Measurements from ENCODE around the gene EGFL8.
"Not testable (repeated sequence)": the region's sequence is repeated elsewhere in the genome, so short reads cannot be mapped to it uniquely, and the experiment has no call there.

The EGFL8 gene

DNA sequence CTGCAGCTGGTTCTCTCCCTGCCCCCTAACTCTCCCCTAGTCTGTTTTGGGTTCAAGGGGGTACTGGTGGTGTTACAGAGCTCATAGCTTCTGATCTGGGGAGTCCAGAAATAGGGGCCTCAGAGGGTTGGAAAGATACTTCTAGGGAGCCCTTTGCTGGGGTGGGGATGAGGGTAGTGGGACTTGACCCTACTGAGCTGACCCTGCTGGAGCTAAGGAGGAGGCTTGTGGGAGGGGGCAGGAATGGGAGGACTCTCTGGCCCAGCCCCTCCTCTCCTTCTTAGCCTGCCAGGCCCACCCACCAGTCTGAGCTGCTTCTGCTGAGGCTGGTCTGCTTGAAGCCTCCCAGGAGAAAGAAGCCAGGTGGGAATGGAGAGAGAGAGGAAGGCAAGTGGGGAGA is at the start of gene EGFL8:
Gene EGFL8 (plus strand): TSS at position 301 of the 400 bp plus-strand sequence. CDS start 1,571 bp downstream, outside the sequence.
- no peak for DNase-seq

DNA sequence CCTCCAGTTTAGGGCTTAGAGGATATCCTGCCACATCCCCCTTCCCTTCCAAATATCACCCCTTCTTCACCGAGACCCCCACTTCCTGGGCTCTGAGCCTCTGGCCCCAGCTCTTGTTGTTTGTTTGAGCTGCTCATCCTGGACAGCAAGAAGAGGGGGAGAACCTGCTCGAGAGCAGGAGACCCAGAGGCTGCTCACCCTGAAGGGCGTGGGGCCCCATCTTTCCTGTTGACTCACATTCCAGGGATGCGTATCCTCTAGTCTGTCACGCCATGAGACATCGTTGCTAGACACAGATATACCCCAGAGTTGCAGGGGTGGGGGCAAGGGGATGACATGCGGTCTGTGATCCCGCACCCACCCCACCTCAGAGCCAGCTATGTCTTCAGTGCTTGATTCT is 49.6 kb upstream of the EGFL8 start:
- DNase-seq = no peak

DNA sequence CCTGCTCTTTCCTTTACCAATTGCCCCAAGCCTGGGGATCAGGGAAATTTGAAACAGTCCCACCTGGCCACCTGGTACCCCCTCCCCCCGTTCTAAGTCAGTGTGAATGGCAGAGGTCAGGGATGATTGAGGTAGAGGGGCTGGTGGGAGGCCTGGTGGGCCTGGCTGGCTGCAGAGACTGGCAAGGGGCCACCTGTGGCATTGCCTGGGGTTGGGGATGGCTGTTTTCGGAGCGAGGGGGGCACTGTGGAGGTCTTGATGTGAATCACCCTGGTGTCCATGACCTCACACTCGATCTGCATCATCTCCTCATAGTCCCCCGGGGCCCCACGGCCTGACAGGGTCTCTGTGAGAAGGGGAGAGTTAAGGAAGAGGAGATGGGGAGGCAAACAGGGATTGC is 48.8 kb upstream of the EGFL8 start:
- DNase-seq = no peak

DNA sequence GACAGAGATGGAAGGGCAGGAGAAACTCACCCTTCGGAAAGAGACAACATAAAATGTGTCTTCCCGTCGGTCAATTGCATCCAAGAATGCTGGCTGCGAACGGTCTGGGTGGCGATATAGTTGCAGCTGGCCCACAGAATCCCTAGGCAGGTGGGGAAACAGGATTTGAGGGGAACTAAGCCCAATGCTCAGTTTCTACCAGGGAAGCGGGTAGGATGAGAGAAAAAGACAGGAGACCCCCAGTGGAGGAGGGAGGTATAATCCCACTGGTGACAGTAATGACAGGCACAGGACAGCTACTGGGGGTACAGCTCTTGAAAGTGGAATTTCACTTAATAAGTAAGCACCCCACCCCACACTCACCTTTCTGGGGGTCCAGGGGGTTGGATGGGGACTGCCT is 47.7 kb upstream of the EGFL8 start:
- DNase-seq = no peak

DNA sequence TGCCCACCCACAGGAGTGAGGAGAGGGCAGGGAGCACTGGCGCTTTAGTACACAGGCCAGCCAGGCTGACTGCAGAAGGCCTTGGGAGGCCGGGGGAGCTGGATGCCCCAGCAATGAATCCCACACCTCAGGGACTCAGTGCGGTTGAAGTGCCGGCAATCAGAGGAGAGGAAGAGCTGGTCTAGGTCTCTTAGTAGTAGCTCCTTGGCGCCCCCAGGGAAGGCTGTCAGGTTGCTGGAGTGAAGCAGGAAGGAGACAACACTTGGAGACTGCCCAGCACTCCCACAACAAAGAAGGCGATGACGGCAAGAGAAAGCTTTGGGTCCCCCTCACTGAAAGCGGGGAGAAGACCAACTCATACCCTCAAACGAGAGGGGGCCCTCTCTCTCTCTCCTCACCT is 46.9 kb upstream of the EGFL8 start:
- no peak for DNase-seq

DNA sequence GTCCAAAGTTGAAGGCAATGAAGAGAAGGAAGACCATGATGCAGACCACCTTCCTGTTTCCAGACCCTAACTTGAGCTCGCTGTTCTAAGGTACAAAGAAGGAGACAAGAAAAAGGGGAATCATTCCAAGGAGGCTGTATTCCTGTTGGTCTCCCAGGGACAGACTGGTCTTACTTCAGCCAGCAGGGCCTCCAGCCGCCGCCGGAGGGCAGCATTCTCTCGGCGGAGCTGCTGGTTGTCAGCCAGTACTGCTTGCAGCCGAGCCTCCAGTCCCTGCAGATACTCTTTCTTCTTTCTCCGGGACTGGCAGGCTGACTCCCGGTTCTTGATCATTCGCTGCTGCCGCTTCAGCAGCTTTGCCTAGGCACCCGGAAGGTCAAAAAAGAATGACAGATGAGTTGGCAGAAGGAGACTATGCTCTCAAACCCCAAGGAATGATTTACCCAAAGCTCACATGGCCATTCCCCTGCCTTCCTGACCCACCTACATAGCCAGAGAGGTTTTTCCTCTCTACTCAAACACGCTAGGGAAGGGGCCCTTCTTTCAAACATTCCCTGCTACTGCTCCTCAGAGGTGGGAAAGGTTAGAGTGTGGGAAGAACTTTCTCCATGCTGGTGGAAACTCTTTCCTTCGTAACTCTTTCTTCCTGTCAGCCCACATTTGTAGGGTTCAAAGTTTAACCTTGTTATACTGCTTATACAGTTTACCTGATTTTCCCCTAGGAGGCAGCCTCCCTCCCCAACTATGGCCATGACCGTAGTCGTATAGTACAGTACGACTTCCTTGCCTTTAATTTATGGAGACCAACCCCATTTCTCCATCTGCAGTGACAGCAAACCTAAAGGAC is 45.4 kb upstream of the EGFL8 start:
- DNase-seq = peak; percentile 40

DNA sequence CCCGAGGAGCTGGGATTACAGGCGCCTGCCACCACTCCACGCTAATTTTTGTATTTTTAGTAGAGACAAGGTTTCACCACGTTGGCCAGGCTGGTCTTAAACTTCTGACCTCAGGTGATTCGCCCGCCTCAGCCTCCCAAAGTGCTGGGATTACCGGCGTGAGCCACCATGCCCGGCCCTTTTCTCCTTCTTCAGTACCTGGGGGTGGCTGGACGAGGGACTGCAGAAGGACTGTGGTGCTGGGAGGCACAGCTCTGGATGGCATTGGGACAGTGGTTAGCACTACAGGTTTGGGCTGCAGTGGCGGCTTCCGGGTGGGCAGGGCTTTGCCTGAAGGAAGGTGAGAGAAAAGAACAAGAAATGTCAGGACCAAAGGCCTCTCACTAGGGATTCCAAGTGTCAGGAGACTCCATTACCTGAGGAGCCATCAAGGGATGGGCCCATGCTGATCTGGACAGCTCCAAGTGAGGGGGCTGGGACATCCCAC is 43.8 kb upstream of the EGFL8 start:
- no peak for DNase-seq

DNA sequence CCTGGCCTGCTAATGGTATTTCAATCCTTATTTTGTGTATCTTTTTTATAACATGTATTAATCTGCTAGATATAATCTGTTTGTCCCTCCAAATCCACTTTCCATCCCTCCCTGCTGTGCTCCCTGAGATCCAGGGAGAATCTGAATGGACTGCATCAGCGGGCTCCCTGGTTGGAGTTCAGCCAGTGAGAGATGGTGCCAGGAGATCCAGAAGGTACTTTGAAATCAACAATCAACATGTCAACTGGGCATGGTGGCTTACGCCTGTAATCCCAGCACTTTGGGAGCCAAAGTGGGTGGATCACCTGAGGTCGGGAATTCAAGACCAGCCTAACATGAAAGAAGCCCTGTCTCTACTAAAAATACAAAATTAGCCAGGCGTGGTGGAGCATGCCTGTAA is 40.7 kb upstream of the EGFL8 start:
- DNase-seq = no peak

DNA sequence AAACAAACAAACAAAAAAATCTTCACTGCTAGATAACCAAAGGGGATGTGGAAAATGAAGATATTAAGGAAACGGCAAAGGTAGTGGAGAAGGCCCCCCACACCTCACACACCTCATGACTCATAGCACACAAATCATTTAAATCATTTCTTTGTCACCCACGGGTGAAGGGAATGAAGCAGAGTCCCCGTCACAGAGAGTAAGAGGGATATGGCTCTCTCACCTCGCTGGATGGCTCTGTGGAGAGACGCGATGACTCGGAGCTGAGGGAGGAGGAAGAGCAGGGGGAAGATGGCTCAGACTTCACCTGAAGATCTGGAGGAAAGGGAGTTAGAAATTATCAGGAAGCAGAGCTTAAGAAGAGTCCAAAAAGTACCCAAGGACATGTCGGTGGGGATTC is 37.5 kb upstream of the EGFL8 start:
- no peak for DNase-seq

DNA sequence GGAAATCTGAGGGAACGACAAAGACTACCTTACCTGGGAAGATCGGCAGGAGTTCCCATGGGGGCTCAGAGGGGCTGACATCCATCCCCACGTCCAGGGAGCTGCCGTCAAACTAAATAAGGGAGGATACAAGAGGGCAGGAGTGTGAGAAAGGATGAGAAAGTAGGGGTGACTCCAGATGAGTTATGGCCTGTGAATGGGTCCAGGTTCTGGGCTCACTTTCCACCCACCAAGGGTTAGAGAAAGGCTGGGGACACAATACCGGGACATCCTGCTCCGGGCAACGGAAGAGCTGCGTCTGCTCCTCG is 37.0 kb upstream of the EGFL8 start:
- DNase-seq = no peak

DNA sequence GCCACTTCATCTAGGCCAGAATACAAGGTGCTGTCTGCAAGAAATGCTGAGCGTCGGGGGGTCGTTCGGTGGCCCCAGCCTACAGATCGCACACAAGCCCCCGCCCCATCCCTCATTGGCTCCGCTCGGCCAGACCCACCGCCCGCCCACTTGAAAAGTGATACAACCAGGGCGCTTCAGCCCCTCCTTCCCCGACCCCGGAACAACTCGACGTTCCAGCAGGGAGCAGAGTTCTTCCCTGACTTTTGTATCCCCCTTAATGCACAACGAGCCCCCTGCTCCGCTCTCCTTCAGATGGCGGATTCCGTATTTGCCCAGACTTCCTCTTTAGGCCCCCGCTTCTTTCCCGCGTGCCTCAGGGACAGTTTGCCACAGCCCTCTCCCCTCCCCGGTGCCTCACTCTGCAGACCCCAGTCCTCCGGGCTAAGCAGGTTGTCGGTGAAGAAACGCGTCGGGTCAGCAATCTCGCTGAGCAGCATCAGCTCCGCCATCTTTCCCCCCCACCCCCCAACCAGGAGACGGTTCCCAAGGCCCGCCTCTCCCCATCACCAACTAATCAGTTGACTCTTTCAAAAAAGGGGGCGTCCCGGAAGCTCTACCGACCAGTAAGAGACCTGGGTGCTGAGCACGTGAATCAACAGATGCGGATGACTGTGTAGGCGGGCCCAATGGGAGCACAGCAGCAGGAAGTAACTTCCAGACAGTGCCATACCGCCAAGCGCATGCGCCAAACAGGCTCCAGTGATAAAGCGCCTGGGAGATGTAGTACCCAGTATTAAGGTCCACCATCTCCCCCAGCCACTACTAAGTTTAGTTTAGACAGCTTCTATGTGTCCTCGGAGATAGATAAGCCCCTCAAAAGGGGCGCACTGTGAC is 36.4 kb upstream of the EGFL8 start, which contains the start of gene ATF6B:
Gene ATF6B (minus strand): TSS at position 530 of the 876 bp plus-strand sequence. CDS start 39 bp downstream, at position 491.
- peak; percentile 94 for DNase-seq

DNA sequence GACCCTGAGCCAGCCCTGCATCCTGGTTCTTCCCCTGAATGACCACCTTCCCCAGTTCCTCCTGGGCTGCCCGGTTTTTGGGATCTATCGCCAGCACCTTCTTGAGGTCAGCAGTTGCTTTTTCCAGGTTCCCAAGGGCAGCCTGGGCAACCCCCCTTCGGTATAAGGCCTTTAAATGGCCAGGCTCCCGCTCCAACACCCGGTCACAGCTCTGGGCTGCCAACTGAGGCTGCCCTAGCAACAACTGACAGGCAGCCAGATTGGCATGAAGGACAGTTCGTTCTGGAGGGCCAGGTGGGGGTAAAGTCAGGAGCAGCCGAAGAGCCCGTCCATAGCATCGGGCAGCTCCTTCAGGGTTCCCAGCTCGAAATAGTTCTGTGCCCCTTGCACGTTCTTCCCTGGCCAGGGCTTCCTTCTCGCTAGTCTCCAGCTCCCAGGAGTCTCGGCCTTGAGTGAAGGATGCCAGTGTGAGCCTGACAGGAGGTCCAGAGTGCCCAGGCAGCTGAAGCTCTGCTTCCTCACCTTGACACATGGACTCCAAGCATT is 35.6 kb upstream of the EGFL8 start:
- DNase-seq = no peak

DNA sequence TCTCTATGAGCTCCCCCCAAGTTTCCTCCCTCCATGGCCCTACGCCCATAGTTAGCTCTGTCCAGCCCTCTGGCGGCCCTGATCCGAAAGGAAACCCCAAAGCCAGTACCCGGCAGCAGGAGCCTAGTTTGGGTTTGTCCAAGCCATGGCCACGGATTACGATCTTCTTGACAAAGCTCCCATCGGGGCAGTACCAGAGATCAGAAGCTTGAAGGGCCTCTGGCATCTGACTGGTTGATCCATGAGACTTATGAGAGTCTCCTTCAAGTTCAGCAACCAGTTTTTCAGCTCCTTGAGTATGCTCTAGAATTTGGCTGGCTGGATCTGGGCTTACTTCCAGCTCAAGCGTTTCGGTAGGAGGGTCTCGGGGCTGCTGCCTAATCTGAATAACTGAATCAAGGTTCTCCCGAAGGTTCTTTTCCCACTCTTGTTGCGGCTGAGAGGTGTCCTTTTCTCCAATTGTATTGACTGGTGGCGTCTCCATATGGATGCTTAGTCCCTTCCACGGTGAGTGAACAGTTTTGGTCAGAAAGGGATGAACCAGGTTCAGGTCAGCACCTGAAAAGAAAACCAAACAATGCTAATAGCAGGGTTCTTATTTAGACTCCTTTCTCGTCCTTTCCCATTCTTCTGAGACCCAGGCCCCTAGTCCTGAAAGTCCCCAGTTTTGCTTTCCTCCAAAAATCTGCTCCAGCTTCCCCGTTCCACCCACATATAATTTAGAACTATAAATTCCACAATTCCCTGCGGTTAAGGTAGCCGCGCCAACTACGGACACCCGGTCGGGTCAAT is 34.9 kb upstream of the EGFL8 start:
- DNase-seq = no peak

DNA sequence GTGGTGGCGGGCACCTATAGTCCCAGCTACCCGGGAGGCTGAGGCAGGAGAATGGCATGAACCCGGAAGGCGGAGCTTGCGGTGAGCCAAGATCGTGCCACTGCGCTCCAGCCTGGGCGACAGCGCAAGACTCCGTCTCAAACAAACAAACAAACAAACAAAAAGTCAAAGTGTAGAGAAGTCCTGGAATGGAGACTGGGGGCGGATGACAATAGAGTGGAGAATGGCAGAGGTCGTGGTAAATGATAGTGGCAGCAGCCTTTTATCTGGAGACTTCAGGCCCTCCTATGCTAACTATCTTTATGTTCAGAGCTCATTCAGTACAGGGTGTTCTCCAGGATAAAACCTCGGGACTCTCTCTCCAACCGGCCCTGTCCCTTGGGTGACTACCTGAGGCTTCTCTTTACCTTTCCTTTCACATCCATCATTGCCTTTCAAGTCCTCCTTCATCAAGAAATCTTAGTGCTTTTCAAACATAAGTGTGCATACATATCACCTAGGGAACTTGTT is 32.9 kb upstream of the EGFL8 start:
- DNase-seq = no peak

DNA sequence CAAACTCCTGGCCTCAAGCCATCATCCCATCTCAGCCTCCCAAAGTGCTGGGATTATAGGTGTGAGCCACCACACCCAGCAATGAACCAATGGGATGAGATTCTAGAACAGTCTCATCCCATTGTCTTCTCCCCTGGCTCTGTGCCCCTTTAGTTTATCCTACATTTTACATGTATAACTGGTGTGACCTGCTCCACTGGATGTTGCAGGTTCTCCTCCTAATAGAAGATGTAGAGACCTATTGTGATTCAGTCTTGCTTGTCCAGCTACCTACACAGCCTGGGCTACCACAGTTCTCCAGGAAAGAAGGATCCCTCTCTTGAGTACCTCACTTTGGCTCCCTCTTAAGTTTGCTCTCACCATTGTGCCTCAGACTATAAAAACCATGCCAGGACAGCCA is 32.3 kb upstream of the EGFL8 start:
- DNase-seq = no peak

DNA sequence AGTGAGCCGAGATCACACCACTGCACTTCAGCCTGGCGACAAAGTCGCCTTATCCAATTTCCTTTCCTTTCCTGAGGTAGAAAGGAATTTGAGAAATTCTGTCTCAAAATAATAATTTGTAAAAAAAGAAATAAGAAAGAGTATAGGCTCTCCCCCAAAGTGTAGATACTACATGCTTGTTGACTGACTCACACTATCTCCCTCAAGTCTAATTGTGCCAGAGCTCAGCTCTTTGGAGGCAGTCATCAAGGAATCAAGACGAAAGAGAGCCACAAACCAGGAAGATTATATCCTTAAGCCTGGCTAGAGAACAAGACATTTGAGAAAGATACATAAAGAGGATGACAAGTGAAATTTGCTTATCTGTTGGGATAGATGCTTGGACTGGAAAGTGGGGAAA is 30.6 kb upstream of the EGFL8 start:
- no peak for DNase-seq

DNA sequence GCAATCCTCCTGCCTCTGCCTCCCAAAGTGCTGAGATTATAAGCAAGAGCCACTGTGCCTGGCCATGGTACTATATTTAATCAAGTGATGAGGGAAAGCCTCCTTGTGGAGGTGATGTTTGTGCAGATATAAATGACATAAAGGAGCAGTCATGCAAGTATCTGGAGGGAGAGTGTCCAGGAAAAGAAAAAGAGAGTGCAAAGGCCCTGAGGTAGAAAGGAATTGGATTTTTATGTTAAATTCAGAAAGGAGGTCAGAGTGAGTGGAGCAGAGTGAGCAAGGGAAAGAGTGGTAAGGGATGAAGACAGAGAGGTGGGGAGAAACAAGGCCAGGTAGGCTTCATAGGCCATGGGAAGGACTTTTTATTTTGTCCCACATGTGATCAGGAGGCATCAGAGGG is 26.9 kb upstream of the EGFL8 start:
- DNase-seq = no peak

DNA sequence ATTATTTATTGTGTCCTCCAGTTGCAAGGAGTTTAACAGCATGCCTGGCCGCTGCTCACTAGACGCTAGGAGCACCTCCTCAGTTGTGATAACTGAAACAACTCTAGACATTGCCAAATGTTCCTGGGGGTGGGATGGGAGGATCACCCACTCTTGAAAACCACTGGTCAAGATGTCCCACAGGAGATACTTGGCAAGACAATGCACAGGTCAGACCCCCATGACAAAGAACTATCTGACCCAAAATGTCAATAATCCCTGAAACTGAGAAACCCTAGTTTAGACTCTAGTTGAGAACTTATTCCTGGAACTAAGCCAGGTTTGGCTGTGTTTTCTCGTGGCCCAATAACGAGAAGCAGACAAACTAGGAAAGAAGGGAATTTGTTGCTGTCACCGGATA is 24.8 kb upstream of the EGFL8 start:
- no peak for DNase-seq

DNA sequence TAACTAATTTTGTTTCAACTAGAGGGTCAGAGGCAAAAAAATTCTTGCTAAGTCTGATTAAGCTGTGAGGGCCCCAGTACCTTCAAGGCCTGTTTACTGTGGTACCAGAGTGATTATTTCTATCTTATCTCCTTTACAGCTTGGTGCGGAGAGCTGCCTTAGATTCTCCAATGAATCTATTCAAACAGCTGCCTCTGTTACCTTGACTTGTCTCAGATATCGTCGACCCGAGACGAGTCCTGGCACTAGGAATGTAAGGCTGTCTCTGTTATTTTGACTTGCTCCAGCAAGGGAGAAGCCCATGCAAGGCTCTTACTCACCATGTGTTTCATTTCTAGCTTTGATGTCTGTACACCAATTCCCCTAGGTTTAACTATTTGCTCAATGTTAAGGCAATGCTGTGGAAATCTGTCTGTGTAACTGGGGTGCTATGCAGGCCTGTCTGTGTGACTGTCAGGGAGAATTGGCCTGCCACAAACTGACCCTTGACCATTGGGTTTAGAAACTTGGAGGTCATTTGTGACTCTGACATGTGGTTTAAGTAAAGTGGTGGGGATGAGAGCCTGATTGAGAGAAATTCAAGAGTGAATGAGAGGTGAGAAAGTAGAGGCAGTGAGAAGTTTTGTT is 23.9 kb upstream of the EGFL8 start:
- no peak for DNase-seq

DNA sequence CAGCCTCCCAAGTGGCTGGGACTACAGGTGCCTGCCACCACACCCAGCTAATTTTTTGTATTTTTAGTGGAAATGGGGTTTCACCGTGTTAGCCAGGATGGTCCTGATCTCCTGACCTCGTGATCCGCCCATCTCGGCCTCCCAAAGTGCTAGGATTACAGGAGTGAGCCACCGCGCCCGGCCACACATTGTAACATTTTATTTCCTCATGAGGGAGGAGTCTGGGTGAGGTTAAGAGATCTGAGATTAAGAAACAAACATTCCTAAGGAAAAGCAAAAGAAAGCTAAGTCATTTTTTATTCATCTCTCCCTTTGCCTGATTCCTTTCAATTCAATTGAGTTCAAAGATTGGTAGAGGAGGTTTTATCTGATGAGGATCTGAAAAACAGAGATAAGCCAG is 20.2 kb upstream of the EGFL8 start:
- DNase-seq = not testable (repeated sequence)

DNA sequence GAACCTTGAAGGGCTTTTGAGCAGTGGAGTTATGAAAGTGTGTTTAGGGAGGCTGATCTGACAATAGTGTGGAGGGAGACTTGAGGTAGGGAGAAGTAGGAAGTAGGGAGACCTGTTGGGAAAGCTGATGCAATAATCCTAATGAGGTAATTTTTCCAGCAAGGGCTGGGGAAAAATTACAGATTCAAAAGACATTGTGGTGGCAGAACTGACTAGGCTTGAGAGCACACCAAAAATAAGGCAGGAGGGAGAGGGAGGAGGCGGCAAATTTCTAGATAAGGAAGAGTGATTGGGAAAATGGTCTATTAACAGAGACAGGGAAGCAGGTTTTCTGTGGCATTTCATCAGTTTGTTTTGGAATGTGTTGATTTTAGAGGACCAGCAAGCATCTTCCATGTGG is 18.1 kb upstream of the EGFL8 start:
- no peak for DNase-seq

DNA sequence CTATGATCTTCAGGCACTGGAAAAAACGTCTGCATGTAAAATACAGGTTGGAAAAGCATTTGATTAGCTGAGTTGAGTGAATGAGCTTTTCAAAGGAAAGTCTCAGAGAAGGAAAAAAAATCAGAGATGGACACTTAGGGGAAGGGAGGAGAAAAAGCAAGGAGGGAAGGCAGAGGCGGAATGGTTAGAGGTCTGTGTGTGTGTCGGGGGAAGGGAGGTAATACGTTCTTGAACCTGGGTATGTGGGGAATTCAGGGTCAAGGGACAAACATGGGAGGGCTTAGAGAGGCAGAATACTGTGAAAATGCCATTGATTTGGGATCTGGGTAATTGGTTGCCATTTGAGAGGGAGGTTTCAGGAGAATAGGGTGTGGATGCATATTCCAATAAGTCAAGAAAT is 17.7 kb upstream of the EGFL8 start:
- DNase-seq = no peak
